Astrocyte (in vitro differentiated cells and primary cell): ENCODE results near the gene ZGPAT. TPM values are rescaled to one million over a fixed set of nuclear protein-coding genes. Genes with fewer than 3 reads are reported as not detected.

Experiments used
- DNase-seq: peaks from one replicate; pipeline ENCODE4 v3.0.0-alpha.2; 2010; ENCODE audit warnings: low read depth
- FAIRE-seq: peaks from 2 replicates; lab custom pipeline; 2011; peaks lifted over from hg19 to GRCh38; lab: Jason Lieb, UNC
- H2AFZ ChIP-seq: 2 replicates; pipeline ENCODE4 v1.6.0; 2012; ENCODE audit warnings: low read depth, low read length, inconsistent platforms
- H3K27ac ChIP-seq: 2 replicates; pipeline ENCODE4 v1.5.1; 2011; ENCODE audit warnings: low read depth, low read length, inconsistent platforms
- H3K27me3 ChIP-seq: 2 replicates; pipeline ENCODE4 v1.6.0; 2011; ENCODE audit warnings: low read length, inconsistent platforms; ENCODE audit not compliant: insufficient read depth
- H3K36me3 ChIP-seq: 2 replicates; pipeline ENCODE4 v1.5.1; 2011; ENCODE audit warnings: low read length, inconsistent platforms; ENCODE audit not compliant: insufficient read depth
- H3K4me1 ChIP-seq: 2 replicates; pipeline ENCODE4 v1.5.1; 2011; ENCODE audit warnings: low read length, inconsistent platforms; ENCODE audit not compliant: insufficient read depth
- H3K4me2 ChIP-seq: 2 replicates; pipeline ENCODE4 v1.6.0; 2012; ENCODE audit warnings: low read length, inconsistent platforms
- H3K4me3 ChIP-seq: 2 replicates; pipeline ENCODE4 v1.5.1; 2011; ENCODE audit warnings: low read depth, mild to moderate bottlenecking, low read length, inconsistent platforms; ENCODE audit not compliant: insufficient read depth
- H3K79me2 ChIP-seq: 2 replicates; pipeline ENCODE4 v1.6.0; 2012; ENCODE audit warnings: mild to moderate bottlenecking, low read length, inconsistent platforms; ENCODE audit not compliant: insufficient read depth
- H3K9ac ChIP-seq: 2 replicates; pipeline ENCODE4 v1.6.0; 2012; ENCODE audit warnings: mild to moderate bottlenecking, low read length, inconsistent platforms
- H3K9me3 ChIP-seq: 2 replicates; pipeline ENCODE4 v1.5.1; 2012; ENCODE audit warnings: low read depth, mild to moderate bottlenecking, low read length, inconsistent platforms; ENCODE audit not compliant: insufficient read depth
- H4K20me1 ChIP-seq: 2 replicates; pipeline ENCODE4 v1.6.0; 2012; ENCODE audit warnings: low read length, inconsistent platforms; ENCODE audit not compliant: insufficient read depth
- H3K27ac Mint-ChIP-seq: one replicate; pipeline ENCODE4 v1.8.0; 2021; ENCODE audit warnings: mild to moderate bottlenecking, mixed read lengths; ENCODE audit not compliant: unreplicated experiment
- H3K27me3 Mint-ChIP-seq: one replicate; pipeline ENCODE4 v1.8.0; 2021; ENCODE audit warnings: low read depth, mixed read lengths; ENCODE audit not compliant: unreplicated experiment
- H3K36me3 Mint-ChIP-seq: one replicate; pipeline ENCODE4 v1.8.0; 2021; ENCODE audit warnings: low read depth, mixed read lengths; ENCODE audit not compliant: unreplicated experiment
- H3K4me1 Mint-ChIP-seq: one replicate; pipeline ENCODE4 v1.8.0; 2021; ENCODE audit warnings: low read depth, mixed read lengths; ENCODE audit not compliant: unreplicated experiment
- H3K4me3 Mint-ChIP-seq: one replicate; pipeline ENCODE4 v1.8.0; 2021; ENCODE audit warnings: mild to moderate bottlenecking, moderate library complexity, mixed read lengths; ENCODE audit not compliant: unreplicated experiment
- H3K9me3 Mint-ChIP-seq: one replicate; pipeline ENCODE4 v1.8.0; 2021; ENCODE audit warnings: mild to moderate bottlenecking, mixed read lengths; ENCODE audit not compliant: unreplicated experiment
- EZH2 ChIP-seq: IDR thresholded peaks from 2 replicates; pipeline ENCODE4 v1.6.1; 2012; ENCODE audit warnings: mild to moderate bottlenecking, low read length, inconsistent platforms; ENCODE audit not compliant: insufficient read depth
- total RNA-seq: library from RNA; stranded (reverse); gene quantifications from 2 replicates; pipeline ENCODE4 v1.2.1, GENCODE V29; 2021
- TF ChIP-seq, protein P1 (sequence below): IDR thresholded peaks from 2 replicates; pipeline ENCODE4 v1.5.1; 2011; ENCODE audit warnings: low read depth, mild to moderate bottlenecking, inconsistent platforms, low read length, moderate library complexity; ENCODE audit not compliant: insufficient read depth

Gene ZGPAT
- total RNA-seq, 1 donor from 2014 or later: 24.8 TPM

DNA sequence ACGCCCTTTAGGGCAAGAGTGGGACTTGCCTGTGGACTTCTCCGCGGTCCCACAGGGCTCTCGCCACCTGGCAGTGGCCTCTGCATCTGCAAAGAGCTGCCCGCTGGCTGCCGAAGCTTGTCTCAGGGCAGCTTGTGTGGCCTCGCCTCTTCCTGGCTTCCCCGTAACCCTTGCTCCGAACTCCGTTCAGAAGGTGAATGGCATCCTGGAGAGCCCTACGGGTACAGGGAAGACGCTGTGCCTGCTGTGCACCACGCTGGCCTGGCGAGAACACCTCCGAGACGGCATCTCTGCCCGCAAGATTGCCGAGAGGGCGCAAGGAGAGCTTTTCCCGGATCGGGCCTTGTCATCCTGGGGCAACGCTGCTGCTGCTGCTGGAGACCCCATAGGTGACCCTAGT is 46.7 kb upstream of the ZGPAT start:
- no peak overlapping the region for H3K4me3 ChIP-seq
- peaks cover 51% of the 10 kb centered on the region for H3K79me2 ChIP-seq
- H4K20me1 ChIP-seq: peaks cover 12% of the 10 kb centered on the region
- no peak for DNase-seq
- no peak overlapping the region for H3K27ac ChIP-seq
- TF ChIP-seq EZH2: no peak
- TF ChIP-seq, protein P1, sequence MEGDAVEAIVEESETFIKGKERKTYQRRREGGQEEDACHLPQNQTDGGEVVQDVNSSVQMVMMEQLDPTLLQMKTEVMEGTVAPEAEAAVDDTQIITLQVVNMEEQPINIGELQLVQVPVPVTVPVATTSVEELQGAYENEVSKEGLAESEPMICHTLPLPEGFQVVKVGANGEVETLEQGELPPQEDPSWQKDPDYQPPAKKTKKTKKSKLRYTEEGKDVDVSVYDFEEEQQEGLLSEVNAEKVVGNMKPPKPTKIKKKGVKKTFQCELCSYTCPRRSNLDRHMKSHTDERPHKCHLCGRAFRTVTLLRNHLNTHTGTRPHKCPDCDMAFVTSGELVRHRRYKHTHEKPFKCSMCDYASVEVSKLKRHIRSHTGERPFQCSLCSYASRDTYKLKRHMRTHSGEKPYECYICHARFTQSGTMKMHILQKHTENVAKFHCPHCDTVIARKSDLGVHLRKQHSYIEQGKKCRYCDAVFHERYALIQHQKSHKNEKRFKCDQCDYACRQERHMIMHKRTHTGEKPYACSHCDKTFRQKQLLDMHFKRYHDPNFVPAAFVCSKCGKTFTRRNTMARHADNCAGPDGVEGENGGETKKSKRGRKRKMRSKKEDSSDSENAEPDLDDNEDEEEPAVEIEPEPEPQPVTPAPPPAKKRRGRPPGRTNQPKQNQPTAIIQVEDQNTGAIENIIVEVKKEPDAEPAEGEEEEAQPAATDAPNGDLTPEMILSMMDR: no peak
- H3K4me2 ChIP-seq: no peak overlapping the region
- H3K4me1 ChIP-seq: peaks cover 21% of the 10 kb centered on the region
- no peak overlapping the region for H3K27ac Mint-ChIP-seq
- H3K9ac ChIP-seq: no peak overlapping the region
- H3K36me3 ChIP-seq: peaks cover 1% of the 10 kb centered on the region
- peaks cover 3% of the 10 kb centered on the region for H3K9me3 Mint-ChIP-seq
- H3K27me3 Mint-ChIP-seq: no peaks in the 10 kb centered on the region
- H3K36me3 Mint-ChIP-seq: peaks cover 6% of the 10 kb centered on the region
- FAIRE-seq: no peak
- no peak overlapping the region for H2AFZ ChIP-seq
- peaks cover 5% of the 10 kb centered on the region for H3K4me1 Mint-ChIP-seq
- H3K9me3 ChIP-seq: no peaks in the 10 kb centered on the region
- H3K4me3 Mint-ChIP-seq: no peak overlapping the region
- no peaks in the 10 kb centered on the region for H3K27me3 ChIP-seq

- Histone ChIP-seq H2AFZ (no peak overlapping the region), H3K36me3 (peaks cover 4% of the 10 kb centered on the region), H3K27me3 (no peaks in the 10 kb centered on the region), H3K9ac (no peak overlapping the region), H3K4me1 (peaks cover 18% of the 10 kb centered on the region), H3K27ac (no peak overlapping the region), H3K4me3 (no peak overlapping the region), H4K20me1 (peaks cover 12% of the 10 kb centered on the region), H3K79me2 (peaks cover 51% of the 10 kb centered on the region), H3K4me2 (no peak overlapping the region), H3K9me3 (no peaks in the 10 kb centered on the region)
- peaks cover 5% of the 10 kb centered on the region for H3K4me1 Mint-ChIP-seq
- DNase-seq: no peak
- H3K9me3 Mint-ChIP-seq: peaks cover 3% of the 10 kb centered on the region
- TF ChIP-seq, protein P1: no peak
- TF ChIP-seq EZH2: no peak
- H3K27ac Mint-ChIP-seq: no peak overlapping the region
- no peak for FAIRE-seq
- no peaks in the 10 kb centered on the region for H3K27me3 Mint-ChIP-seq
- H3K36me3 Mint-ChIP-seq: peaks cover 9% of the 10 kb centered on the region
- H3K4me3 Mint-ChIP-seq: no peak overlapping the region
Observed at GRCh38 chr20:63661959-63662812, 45.7 kb upstream of the ZGPAT start.

GRCh38 chr20:63662813-63663189 is 45.0 kb upstream of the ZGPAT start:
- Histone ChIP-seq H4K20me1 (peaks cover 12% of the 10 kb centered on the region), H3K4me1 (peaks cover 15% of the 10 kb centered on the region), H3K4me3 (no peak overlapping the region), H2AFZ (no peak overlapping the region), H3K9me3 (no peaks in the 10 kb centered on the region), H3K4me2 (no peak overlapping the region), H3K27ac (no peak overlapping the region), H3K36me3 (peaks cover 6% of the 10 kb centered on the region), H3K9ac (no peak overlapping the region), H3K79me2 (peaks cover 51% of the 10 kb centered on the region), H3K27me3 (no peaks in the 10 kb centered on the region)
- Mint-ChIP-seq H3K27me3 (no peaks in the 10 kb centered on the region), H3K9me3 (peaks cover 3% of the 10 kb centered on the region), H3K27ac (no peak overlapping the region), H3K4me3 (no peak overlapping the region), H3K36me3 (peaks cover 11% of the 10 kb centered on the region), H3K4me1 (peaks cover 5% of the 10 kb centered on the region)
- TF ChIP-seq EZH2: no peak
- TF ChIP-seq, protein P1: no peak
- DNase-seq: no peak
- FAIRE-seq: no peak
